ENCODE data around the gene ATP2B2. TPM values are rescaled to one million over a fixed set of nuclear protein-coding genes. Genes with fewer than 3 reads are reported as not detected.

Gene ATP2B2
- polyA plus RNA-seq, 2 of the 4 experiments (the other 2 are of a cell fraction) = 0.03 to 0.04 TPM

DNA sequence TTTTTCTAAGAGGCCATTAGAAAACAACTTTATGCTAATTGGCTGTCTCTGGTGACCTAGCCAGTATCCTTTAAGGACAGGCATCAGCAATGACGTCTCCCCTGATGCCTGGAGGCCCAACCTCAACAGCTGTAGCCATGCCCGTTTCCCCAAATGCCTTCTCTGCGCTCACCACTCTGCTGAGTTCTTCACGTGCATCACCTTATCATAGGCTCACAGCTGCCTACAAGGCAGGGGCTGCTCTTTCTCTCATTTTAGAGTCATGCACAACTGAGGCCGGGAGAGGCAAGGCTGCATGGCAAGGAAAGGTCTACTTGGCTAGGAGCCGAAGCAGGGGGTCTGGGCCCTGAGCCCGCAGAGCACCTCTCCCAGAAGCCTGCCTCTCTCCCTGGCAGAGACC, 140.6 kb downstream of the ATP2B2 start:
- no peak overlapping the region for H3K27ac ChIP-seq
- DNase-seq (ENCODE audit: low read depth in 1 of 2, low spot score in 1 of 2) (no peak), ATAC-seq (no peak), FAIRE-seq (no peak)
- CTCF ChIA-PET = interaction anchor here (2.5 kb wide), 1 partner anchor 9 kb away, joined by 7 read pairs; no protein-coding TSS in a partner anchor
- no peak overlapping the region for H3K4me3 ChIP-seq
- peaks cover 15% of the 10 kb centered on the region; the same call in 1 of the 3 replicates for H3K4me1 ChIP-seq
- H3K9me3 ChIP-seq = no peaks in the 10 kb centered on the region
- POLR2A ChIA-PET = no interaction called here
- 77% methylated on average over 7 of the region's 7 CpGs for WGBS (ENCODE audit: missing lambda C conversion rate)
- TF ChIP-seq KDM1A (IDR thresholded peaks at IDR 0.05; ENCODE audit: low read depth) = no peak
- no peak for TF ChIP-seq HOXA7 (CRISPR knock-in tag; IDR thresholded peaks at IDR 0.05)
- no peak for TF ChIP-seq MAFK (IDR thresholded peaks at IDR 0.05; ENCODE audit: partially characterized antibody)
- TF ChIP-seq, protein P1, sequence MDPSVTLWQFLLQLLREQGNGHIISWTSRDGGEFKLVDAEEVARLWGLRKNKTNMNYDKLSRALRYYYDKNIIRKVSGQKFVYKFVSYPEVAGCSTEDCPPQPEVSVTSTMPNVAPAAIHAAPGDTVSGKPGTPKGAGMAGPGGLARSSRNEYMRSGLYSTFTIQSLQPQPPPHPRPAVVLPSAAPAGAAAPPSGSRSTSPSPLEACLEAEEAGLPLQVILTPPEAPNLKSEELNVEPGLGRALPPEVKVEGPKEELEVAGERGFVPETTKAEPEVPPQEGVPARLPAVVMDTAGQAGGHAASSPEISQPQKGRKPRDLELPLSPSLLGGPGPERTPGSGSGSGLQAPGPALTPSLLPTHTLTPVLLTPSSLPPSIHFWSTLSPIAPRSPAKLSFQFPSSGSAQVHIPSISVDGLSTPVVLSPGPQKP (IDR thresholded peaks at IDR 0.05; ENCODE audit: low read depth, low read length) = no peak
- no peak for TF ChIP-seq ZC3H11A (IDR thresholded peaks at IDR 0.05)
- no peak for TF ChIP-seq RCOR1 (IDR thresholded peaks at IDR 0.05; ENCODE audit: low read depth, low read length)
- TF ChIP-seq JUNB (IDR thresholded peaks at IDR 0.05) = no peak
- no peak for TF ChIP-seq TP53 (CRISPR knock-in tag; IDR thresholded peaks at IDR 0.05)
- TF ChIP-seq MAZ (IDR thresholded peaks at IDR 0.05; ENCODE audit: borderline replicate concordance, low read depth, low read length) = no peak
- TF ChIP-seq CBX2 (IDR thresholded peaks at IDR 0.05; ENCODE audit: borderline replicate concordance, low read depth) = no peak
- H3K4me2 ChIP-seq = no peak overlapping the region

DNA sequence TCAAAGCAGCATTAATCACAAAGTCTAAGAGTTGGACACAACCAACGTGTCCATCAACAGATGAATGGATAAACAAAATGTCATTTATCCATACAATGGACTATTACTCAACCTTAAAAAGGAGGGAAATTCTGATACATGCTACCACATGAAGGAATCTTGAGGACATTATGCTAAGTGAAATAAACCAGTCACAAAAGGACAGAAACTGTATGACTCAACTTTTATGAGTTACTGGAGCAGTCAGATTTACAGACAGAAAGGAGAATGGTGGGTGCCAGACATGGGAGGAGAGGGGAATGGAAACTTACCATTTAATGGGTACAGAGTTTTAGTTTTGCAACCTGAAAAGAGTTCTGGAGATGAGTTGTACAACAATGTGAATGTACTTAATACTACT, 141.5 kb downstream of the ATP2B2 start:
- H3K27ac ChIP-seq = no peak overlapping the region
- H3K4me2 ChIP-seq = no peak overlapping the region
- peaks cover 15% of the 10 kb centered on the region; the same call in 1 of the 3 replicates for H3K4me1 ChIP-seq
- ChIA-PET CTCF (no interaction called here), POLR2A (no interaction called here)
- H3K9me3 ChIP-seq = no peaks in the 10 kb centered on the region
- DNase-seq (ENCODE audit: low read depth in 1 of 2, low spot score in 1 of 2) = no peak
- TF ChIP-seq HOXB5 (CRISPR knock-in tag; IDR thresholded peaks at IDR 0.05) (no peak), HOXA7 (CRISPR knock-in tag; IDR thresholded peaks at IDR 0.05) (no peak), HEYL (CRISPR knock-in tag; IDR thresholded peaks at IDR 0.05) (no peak), ESRRA (IDR thresholded peaks at IDR 0.05; ENCODE audit: borderline replicate concordance, low read length) (no peak), EHMT2 (IDR thresholded peaks at IDR 0.05; ENCODE audit: low read depth) (no peak), BHLHE40 (IDR thresholded peaks at IDR 0.05; ENCODE audit: low read depth, low read length) (no peak), RCOR1 (IDR thresholded peaks at IDR 0.05; ENCODE audit: low read depth, low read length) (no peak), HDAC2 (IDR thresholded peaks at IDR 0.05) (no peak), CHD4 (IDR thresholded peaks at IDR 0.05; ENCODE audit: borderline replicate concordance) (no peak), RAD21 (conservative IDR thresholded peaks at IDR 0.05 in 1 of 2, IDR thresholded peaks at IDR 0.05 in 1 of 2) (no peak), EHF (CRISPR knock-in tag; IDR thresholded peaks at IDR 0.05) (no peak), SMC3 (IDR thresholded peaks at IDR 0.05) (no peak), NPAS2 (CRISPR knock-in tag; IDR thresholded peaks at IDR 0.05; ENCODE audit: borderline replicate concordance) (no peak), HOXB13 (CRISPR knock-in tag; IDR thresholded peaks at IDR 0.05; ENCODE audit: low read depth) (no peak)
- TF ChIP-seq, protein P1 (IDR thresholded peaks at IDR 0.05; ENCODE audit: low read depth, low read length) = no peak
- no peak for FAIRE-seq
- no peak overlapping the region for H3K4me3 ChIP-seq
- 28% methylated on average over 1 of the region's 1 CpG for WGBS (ENCODE audit: missing lambda C conversion rate)
- no peak for ATAC-seq

DNA sequence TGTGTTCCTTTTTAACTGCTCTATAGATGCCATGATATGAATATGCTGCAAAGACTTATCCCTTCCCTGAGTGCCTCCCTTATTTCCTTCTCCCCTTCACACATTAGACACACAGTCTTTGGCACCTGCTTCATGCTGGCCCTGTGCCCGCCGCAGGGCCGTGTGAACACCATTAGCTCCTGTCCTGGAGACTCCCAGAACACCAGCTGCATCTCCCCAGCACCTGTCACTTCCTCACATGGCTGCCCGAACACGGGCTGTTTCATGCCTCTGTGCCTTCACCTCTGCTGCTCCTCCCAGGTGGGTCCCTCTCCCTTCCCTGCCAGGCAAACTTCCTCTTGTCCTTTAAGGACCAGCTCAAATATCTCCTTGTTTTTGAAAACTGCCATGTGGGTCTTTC, 144.0 kb downstream of the ATP2B2 start:
- ChIA-PET POLR2A (interaction anchor here (0.6 kb wide), 1 partner anchor 39 kb away, joined by 3 read pairs; no protein-coding TSS in a partner anchor), CTCF (interaction anchor here (3.8 kb wide), 1 partner anchor 17 kb away, joined by 14 read pairs; no protein-coding TSS in a partner anchor)
- Histone ChIP-seq H3K27ac (no peak overlapping the region), H3K4me3 (no peak overlapping the region), H3K4me1 (peaks cover 21% of the 10 kb centered on the region), H3K9me3 (no peaks in the 10 kb centered on the region), H3K4me2 (no peak overlapping the region)
- DNase-seq (ENCODE audit: low read depth in 1 of 2, low spot score in 1 of 2) = no peak
- no peak for FAIRE-seq
- 51% methylated on average over 5 of the region's 5 CpGs for WGBS (ENCODE audit: missing lambda C conversion rate)
- ATAC-seq = no peak
- no peak for TF ChIP-seq JUNB (IDR thresholded peaks at IDR 0.05)
- no peak for TF ChIP-seq NFE2L2 (conservative IDR thresholded peaks at IDR 0.05; ENCODE audit: low read length)
- TF ChIP-seq HOXB13 (CRISPR knock-in tag; IDR thresholded peaks at IDR 0.05; ENCODE audit: low read depth) = no peak
- TF ChIP-seq, protein P2, sequence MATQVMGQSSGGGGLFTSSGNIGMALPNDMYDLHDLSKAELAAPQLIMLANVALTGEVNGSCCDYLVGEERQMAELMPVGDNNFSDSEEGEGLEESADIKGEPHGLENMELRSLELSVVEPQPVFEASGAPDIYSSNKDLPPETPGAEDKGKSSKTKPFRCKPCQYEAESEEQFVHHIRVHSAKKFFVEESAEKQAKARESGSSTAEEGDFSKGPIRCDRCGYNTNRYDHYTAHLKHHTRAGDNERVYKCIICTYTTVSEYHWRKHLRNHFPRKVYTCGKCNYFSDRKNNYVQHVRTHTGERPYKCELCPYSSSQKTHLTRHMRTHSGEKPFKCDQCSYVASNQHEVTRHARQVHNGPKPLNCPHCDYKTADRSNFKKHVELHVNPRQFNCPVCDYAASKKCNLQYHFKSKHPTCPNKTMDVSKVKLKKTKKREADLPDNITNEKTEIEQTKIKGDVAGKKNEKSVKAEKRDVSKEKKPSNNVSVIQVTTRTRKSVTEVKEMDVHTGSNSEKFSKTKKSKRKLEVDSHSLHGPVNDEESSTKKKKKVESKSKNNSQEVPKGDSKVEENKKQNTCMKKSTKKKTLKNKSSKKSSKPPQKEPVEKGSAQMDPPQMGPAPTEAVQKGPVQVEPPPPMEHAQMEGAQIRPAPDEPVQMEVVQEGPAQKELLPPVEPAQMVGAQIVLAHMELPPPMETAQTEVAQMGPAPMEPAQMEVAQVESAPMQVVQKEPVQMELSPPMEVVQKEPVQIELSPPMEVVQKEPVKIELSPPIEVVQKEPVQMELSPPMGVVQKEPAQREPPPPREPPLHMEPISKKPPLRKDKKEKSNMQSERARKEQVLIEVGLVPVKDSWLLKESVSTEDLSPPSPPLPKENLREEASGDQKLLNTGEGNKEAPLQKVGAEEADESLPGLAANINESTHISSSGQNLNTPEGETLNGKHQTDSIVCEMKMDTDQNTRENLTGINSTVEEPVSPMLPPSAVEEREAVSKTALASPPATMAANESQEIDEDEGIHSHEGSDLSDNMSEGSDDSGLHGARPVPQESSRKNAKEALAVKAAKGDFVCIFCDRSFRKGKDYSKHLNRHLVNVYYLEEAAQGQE (IDR thresholded peaks at IDR 0.05) = no peak
- TF ChIP-seq, protein P3, sequence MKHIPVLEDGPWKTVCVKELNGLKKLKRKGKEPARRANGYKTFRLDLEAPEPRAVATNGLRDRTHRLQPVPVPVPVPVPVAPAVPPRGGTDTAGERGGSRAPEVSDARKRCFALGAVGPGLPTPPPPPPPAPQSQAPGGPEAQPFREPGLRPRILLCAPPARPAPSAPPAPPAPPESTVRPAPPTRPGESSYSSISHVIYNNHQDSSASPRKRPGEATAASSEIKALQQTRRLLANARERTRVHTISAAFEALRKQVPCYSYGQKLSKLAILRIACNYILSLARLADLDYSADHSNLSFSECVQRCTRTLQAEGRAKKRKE (CRISPR knock-in tag; IDR thresholded peaks at IDR 0.05; ENCODE audit: low read depth) = no peak
- no peak for TF ChIP-seq NR3C1 (IDR thresholded peaks at IDR 0.05)
- TF ChIP-seq ZFP36 (IDR thresholded peaks at IDR 0.05; ENCODE audit: borderline replicate concordance, partially characterized antibody) = no peak
- no peak for TF ChIP-seq EHF (CRISPR knock-in tag; IDR thresholded peaks at IDR 0.05)
- TF ChIP-seq KDM5A (IDR thresholded peaks at IDR 0.05) = no peak
- no peak for TF ChIP-seq FOXS1 (CRISPR knock-in tag; IDR thresholded peaks at IDR 0.05)
- TF ChIP-seq SMC3 (IDR thresholded peaks at IDR 0.05) = no peak
